GM23248 (cell line): ENCODE results near the gene FCER1G. TPM values are rescaled to one million over a fixed set of nuclear protein-coding genes. Genes with fewer than 3 reads are reported as not detected.
"Not testable (repeated sequence)": the region's sequence is repeated elsewhere in the genome, so short reads cannot be mapped to it uniquely, and the experiment has no call there.

Experiments used
- DNase-seq: peaks from one replicate; pipeline ENCODE4 v3.0.0-alpha.2; 2015
- H2AFZ ChIP-seq: fragments of 200-600 bp; sonication (generic); 2 replicates; pipeline ENCODE4 v1.6.1; 2016; ENCODE audit warnings: antibody characterized with exemption
- H3F3A ChIP-seq: fragments of 200-600 bp; sonication (generic); 2 replicates; pipeline ENCODE4 v1.6.1; 2016; ENCODE audit warnings: mild to moderate bottlenecking, antibody characterized with exemption, mixed run types; ENCODE audit not compliant: insufficient read depth
- H3K27ac ChIP-seq: fragments of 200-600 bp; sonication (generic); 2 replicates; pipeline ENCODE4 v1.5.1; 2016; ENCODE audit warnings: mild to moderate bottlenecking
- H3K27me3 ChIP-seq: fragments of 200-600 bp; sonication (generic); replicated peaks from 2 replicates; pipeline ENCODE4 v1.6.1; 2016; ENCODE audit warnings: mild to moderate bottlenecking; ENCODE audit not compliant: insufficient read depth
- H3K36me3 ChIP-seq: fragments of 200-600 bp; sonication (generic); 2 replicates; pipeline ENCODE4 v1.6.1; 2016; ENCODE audit warnings: low read depth, mild to moderate bottlenecking
- H3K4me1 ChIP-seq: fragments of 200-600 bp; sonication (generic); 2 replicates; pipeline ENCODE4 v1.6.1; 2016; ENCODE audit warnings: mild to moderate bottlenecking; ENCODE audit not compliant: insufficient read depth
- H3K4me2 ChIP-seq: fragments of 200-600 bp; sonication (generic); one replicate; pipeline ENCODE4 v1.6.1; 2016; ENCODE audit warnings: mild to moderate bottlenecking; ENCODE audit not compliant: unreplicated experiment
- H3K4me3 ChIP-seq: fragments of 200-600 bp; sonication (generic); 2 replicates; pipeline ENCODE4 v1.5.1; 2016; ENCODE audit warnings: mild to moderate bottlenecking
- H3K79me2 ChIP-seq: fragments of 200-600 bp; sonication (generic); 2 replicates; pipeline ENCODE4 v1.6.1; 2016; ENCODE audit warnings: mild to moderate bottlenecking; ENCODE audit not compliant: insufficient read depth
- H3K9ac ChIP-seq: fragments of 200-600 bp; sonication (generic); 2 replicates; pipeline ENCODE4 v1.6.1; 2016; ENCODE audit warnings: mild to moderate bottlenecking
- H3K9me2 ChIP-seq: fragments of 200-600 bp; sonication (generic); 2 replicates; pipeline ENCODE4 v1.6.1; 2016; ENCODE audit warnings: mixed run types, mild to moderate bottlenecking, moderate library complexity; ENCODE audit not compliant: insufficient read depth
- H3K9me3 ChIP-seq: fragments of 200-600 bp; sonication (generic); one replicate; pipeline ENCODE4 v1.6.1; 2017; ENCODE audit warnings: low read depth
- H4K20me1 ChIP-seq: fragments of 200-600 bp; sonication (generic); 2 replicates; pipeline ENCODE4 v1.6.0; 2016; ENCODE audit not compliant: insufficient read depth
- EZH2 ChIP-seq: fragments of 200-600 bp; sonication (generic); IDR thresholded peaks from 2 replicates; pipeline ENCODE4 v1.6.1; 2018; ENCODE audit warnings: antibody characterized with exemption, mild to moderate bottlenecking; ENCODE audit not compliant: insufficient read depth, poor library complexity, severe bottlenecking
- EZH2phosphoT487 ChIP-seq: fragments of 200-600 bp; sonication (generic); IDR thresholded peaks from 2 replicates; pipeline ENCODE4 v1.6.1; 2018; ENCODE audit warnings: antibody characterized with exemption, moderate library complexity, mild to moderate bottlenecking, low read depth; ENCODE audit not compliant: insufficient read depth
- WGBS, 2 experiments: methylation state at CpG; one replicate each; pipeline ENCODE4 v1.1.6; 2015 to 2017; ENCODE audit warnings: low lambda C conversion rate in 2 of 2, low coverage in 1 of 2; ENCODE audit errors: missing lambda C conversion rate in 2 of 2; 5-methylcytosine and 5-hydroxymethylcytosine counted together
- in situ Hi-C: fragments of 300-500 bp; cut with MboI; formaldehyde crosslinking; loops from 2 replicates; pipeline ENCODE4 v1.15.0; 2020
- polyA plus RNA-seq: library from polyadenylated mRNA; unstranded; fragments of >200 nt; fragmentation: Nextera tagmentation; extraction: Ambion mirVana; gene quantifications from 2 replicates; pipeline ENCODE4 v1.2.1, GENCODE V29; 2016
- total RNA-seq: library from RNA; depleted of rRNA; stranded (reverse); fragments of >200 nt; shearing (Covaris generic); gene quantifications from 2 replicates; pipeline ENCODE4 v1.2.3, GENCODE V29; 2014

The FCER1G gene
- total and polyA plus RNA-seq, 2 experiments from 2014 or later = 0.49 TPM; not detected in 1

DNA sequence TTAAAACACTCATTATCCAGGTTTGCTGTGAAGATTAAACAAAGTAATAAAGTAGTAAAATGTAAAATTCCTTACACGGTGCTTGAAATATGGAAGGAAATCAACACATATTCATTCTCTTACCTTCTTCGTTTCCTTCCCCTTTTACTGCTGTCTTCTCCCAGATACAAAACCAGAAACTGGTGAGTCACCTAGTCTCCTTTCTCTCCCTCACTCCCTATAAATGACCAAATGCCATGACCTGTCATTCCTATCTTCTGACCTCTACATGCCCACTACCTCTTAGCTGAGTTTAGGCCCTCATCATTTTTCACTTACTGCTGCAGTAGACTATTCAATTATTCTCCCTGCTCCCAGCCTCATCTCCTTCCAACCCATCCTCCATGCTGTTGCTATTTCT lies 27.2 kb downstream of the FCER1G start:
- no peaks in the 10 kb centered on the region for H3K9me2 ChIP-seq
- DNase-seq = no peak
- H3K9me3 ChIP-seq = no peaks in the 10 kb centered on the region
- TF ChIP-seq EZH2phosphoT487 (no peak), EZH2 (no peak)
- no peaks in the 10 kb centered on the region for H3K36me3 ChIP-seq
- H3K27me3 ChIP-seq = no peaks in the 10 kb centered on the region
- H3K4me1 ChIP-seq = peaks cover 7% of the 10 kb centered on the region; the same call in 1 of the 2 replicates
- H3K9ac ChIP-seq = no peak overlapping the region
- no peaks in the 10 kb centered on the region for H4K20me1 ChIP-seq
- WGBS, 2 experiments = 65 to 80% methylated on average over 2 of the region's 2 CpGs
- in situ Hi-C loops = no loop called here
- no peak overlapping the region for H3K4me2 ChIP-seq
- H3K4me3 ChIP-seq = no peak overlapping the region
- no peak overlapping the region for H2AFZ ChIP-seq
- H3K27ac ChIP-seq = no peak overlapping the region
- H3F3A ChIP-seq = no peaks in the 10 kb centered on the region
- no peaks in the 10 kb centered on the region for H3K79me2 ChIP-seq

DNA sequence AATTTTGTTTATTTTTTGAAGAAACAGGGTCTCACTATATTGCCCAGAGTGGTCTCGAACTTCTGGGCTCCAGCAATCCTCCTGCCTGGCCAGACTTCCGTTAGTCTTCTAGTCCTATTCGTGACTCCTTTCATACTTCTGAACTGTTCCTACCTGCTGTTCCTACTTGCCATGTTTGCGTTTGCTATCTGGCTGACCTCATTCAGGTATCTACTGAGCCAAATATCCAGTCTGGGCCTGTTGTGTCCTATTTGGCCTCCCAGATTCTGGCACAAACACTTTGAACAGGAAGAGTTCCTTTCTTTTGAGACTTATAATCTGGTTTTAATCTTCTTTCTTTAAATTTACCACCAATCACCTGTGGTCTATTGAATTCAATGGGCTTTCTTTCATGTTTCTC lies 29.8 kb downstream of the FCER1G start:
- in situ Hi-C loops = no loop called here

DNA sequence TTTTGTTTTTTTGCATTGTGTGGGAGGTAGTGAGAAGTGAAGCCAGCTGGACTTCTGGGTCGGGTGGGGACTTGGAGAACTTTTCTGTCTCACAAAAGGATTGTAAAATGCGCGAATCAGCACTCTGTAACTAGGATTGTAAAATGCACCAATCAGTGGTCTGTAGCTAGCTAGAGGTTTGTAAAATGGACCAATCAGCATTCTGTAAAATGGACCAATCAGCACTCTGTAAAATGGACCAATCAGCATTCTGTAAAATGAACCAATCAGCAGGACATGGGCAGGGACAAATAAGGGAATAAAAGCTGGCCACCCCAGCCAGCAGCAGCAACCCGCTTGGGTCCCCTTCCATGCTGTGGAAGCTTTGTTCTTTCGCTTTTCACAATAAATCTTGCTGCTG lies 35.0 kb downstream of the FCER1G start:
- H3K4me1 ChIP-seq, H3K4me2 ChIP-seq, H4K20me1 ChIP-seq, H3K9me2 ChIP-seq, H3K9me3 ChIP-seq, H3K4me3 ChIP-seq, DNase-seq, H2AFZ ChIP-seq, H3K9ac ChIP-seq, H3K27me3 ChIP-seq, H3K79me2 ChIP-seq, in situ Hi-C loops, H3K27ac ChIP-seq, H3F3A ChIP-seq, H3K36me3 ChIP-seq: not testable (repeated sequence)
- WGBS, 2 experiments = 61 to 65% methylated on average over 5 of the region's 5 CpGs

More for the DNA sequence above, 29.8 kb downstream of the FCER1G start:
- Histone ChIP-seq H3K79me2 (no peaks in the 10 kb centered on the region), H3F3A (no peaks in the 10 kb centered on the region), H3K4me3 (no peak overlapping the region), H4K20me1 (no peaks in the 10 kb centered on the region), H3K9ac (no peak overlapping the region), H3K27ac (no peak overlapping the region), H3K4me1 (no peaks in the 10 kb centered on the region), H3K9me2 (no peaks in the 10 kb centered on the region), H2AFZ (no peak overlapping the region), H3K4me2 (no peak overlapping the region), H3K27me3 (no peaks in the 10 kb centered on the region), H3K36me3 (no peaks in the 10 kb centered on the region), H3K9me3 (no peaks in the 10 kb centered on the region)
- no peak for TF ChIP-seq EZH2phosphoT487
- no peak for TF ChIP-seq EZH2
- DNase-seq = no peak
- 53 to 65% methylated on average over 4 of the region's 4 CpGs for WGBS, 2 experiments

- 59% methylated on average over 7 of the region's 7 CpGs for WGBS, 2 experiments
- no peaks in the 10 kb centered on the region for H3K4me1 ChIP-seq
- H3K27me3 ChIP-seq = no peaks in the 10 kb centered on the region; the same call in 1 of the 2 replicates
- no peak overlapping the region for H3K4me3 ChIP-seq
- no peak overlapping the region for H3K4me2 ChIP-seq
- no peak for TF ChIP-seq EZH2phosphoT487
- TF ChIP-seq EZH2 = no peak
- no peak overlapping the region for H2AFZ ChIP-seq
- no peaks in the 10 kb centered on the region for H3K9me3 ChIP-seq
- H3K9ac ChIP-seq = no peak overlapping the region
- H3K79me2 ChIP-seq = no peaks in the 10 kb centered on the region
- in situ Hi-C loops = no loop called here
- no peaks in the 10 kb centered on the region for H3F3A ChIP-seq
- no peak for DNase-seq
- no peaks in the 10 kb centered on the region for H4K20me1 ChIP-seq
- H3K27ac ChIP-seq = no peak overlapping the region
- H3K9me2 ChIP-seq = no peaks in the 10 kb centered on the region
- no peaks in the 10 kb centered on the region for H3K36me3 ChIP-seq
These were observed 35.7 kb downstream of the FCER1G start for GRCh38 chr1:161250829-161251228.

- WGBS, 2 experiments = 61 to 66% methylated on average over 8 of the region's 8 CpGs
- no peaks in the 10 kb centered on the region for H4K20me1 ChIP-seq
- H3F3A ChIP-seq = no peaks in the 10 kb centered on the region
- no peaks in the 10 kb centered on the region for H3K4me1 ChIP-seq
- no peak for TF ChIP-seq EZH2
- no peak for TF ChIP-seq EZH2phosphoT487
- H3K9me2 ChIP-seq = no peaks in the 10 kb centered on the region
- in situ Hi-C loops = no loop called here
- H3K79me2 ChIP-seq = no peaks in the 10 kb centered on the region
- H3K9ac ChIP-seq = no peak overlapping the region
- no peak overlapping the region for H3K4me3 ChIP-seq
- H3K9me3 ChIP-seq = no peaks in the 10 kb centered on the region
- no peak for DNase-seq
- H3K36me3 ChIP-seq = no peaks in the 10 kb centered on the region
- no peak overlapping the region for H2AFZ ChIP-seq
- H3K27me3 ChIP-seq = no peaks in the 10 kb centered on the region; the same call in none of the 2 replicates
- H3K27ac ChIP-seq = no peak overlapping the region
- H3K4me2 ChIP-seq = no peak overlapping the region
These were observed 36.5 kb downstream of the FCER1G start for GRCh38 chr1:161251579-161251978.

DNA sequence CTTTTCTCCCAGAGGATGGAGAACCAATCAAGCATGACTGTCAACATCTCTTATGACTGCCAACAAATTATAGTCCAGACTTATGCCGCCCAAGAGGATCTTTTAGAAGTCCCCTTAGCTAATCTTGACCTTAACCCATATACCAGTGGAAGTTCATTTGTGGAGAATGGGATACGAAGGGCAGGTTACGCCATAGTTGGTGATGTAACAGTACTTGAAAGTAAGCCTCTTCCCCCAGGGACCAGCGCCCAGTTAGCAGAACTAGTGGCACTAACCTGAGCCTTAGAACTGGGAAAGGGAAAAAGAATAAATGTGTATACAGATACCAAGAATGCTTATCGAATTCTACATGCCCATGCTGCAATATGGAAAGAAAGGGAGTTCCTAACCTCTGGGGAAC lies 40.2 kb downstream of the FCER1G start:
- H3K9ac ChIP-seq, DNase-seq, H3F3A ChIP-seq, H3K9me2 ChIP-seq, H3K27ac ChIP-seq, H3K4me1 ChIP-seq, H4K20me1 ChIP-seq, H2AFZ ChIP-seq, H3K36me3 ChIP-seq, H3K79me2 ChIP-seq, H3K9me3 ChIP-seq, H3K4me2 ChIP-seq, H3K4me3 ChIP-seq, in situ Hi-C loops: not testable (repeated sequence)
- H3K27me3 ChIP-seq = peaks cover 27% of the 10 kb centered on the region
- WGBS, 2 experiments = 32 to 35% methylated on average over 5 of the region's 5 CpGs

- H2AFZ ChIP-seq, in situ Hi-C loops, H3K27ac ChIP-seq, H3F3A ChIP-seq, H3K36me3 ChIP-seq, H3K9me3 ChIP-seq, DNase-seq, H3K9me2 ChIP-seq, H3K4me1 ChIP-seq, H3K4me2 ChIP-seq, H3K4me3 ChIP-seq, H4K20me1 ChIP-seq, H3K79me2 ChIP-seq, H3K9ac ChIP-seq: not testable (repeated sequence)
- peaks cover 34% of the 10 kb centered on the region for H3K27me3 ChIP-seq
- 69 to 81% methylated on average over 4 of the region's 4 CpGs for WGBS, 2 experiments
These were observed 40.9 kb downstream of the FCER1G start for GRCh38 chr1:161255955-161256520.
